NB4 (cell line): Measurements from ENCODE around the gene FBXL20.

Source experiments
- CTCF ChIP-seq: IDR thresholded peaks from one replicate; pipeline ENCODE4 v1.5.1; 2012; ENCODE audit warnings: low read depth, low read length
- MAX ChIP-seq: IDR thresholded peaks from 2 replicates; pipeline ENCODE4 v1.6.1; 2011; ENCODE audit warnings: low read depth, low read length
- MYC ChIP-seq: IDR thresholded peaks from 2 replicates; pipeline ENCODE4 v1.6.1; 2011; ENCODE audit warnings: low read depth, low read length
- POLR2A ChIP-seq: IDR thresholded peaks from 2 replicates; pipeline ENCODE4 v1.6.1; 2011; ENCODE audit warnings: mild to moderate bottlenecking; ENCODE audit not compliant: insufficient read length; ENCODE audit errors: extremely low read depth

- TF ChIP-seq CTCF (no peak), POLR2A (no peak), MAX (no peak), MYC (no peak)
Observed at GRCh38 chr17:39357986-39358385, 43.4 kb downstream of the FBXL20 start.
